ENCODE data around the gene CAV1. TPM values are rescaled to one million over a fixed set of nuclear protein-coding genes. Genes with fewer than 3 reads are reported as not detected.

The CAV1 gene
- total RNA-seq, 1 donor from 2014 or later: 695 TPM

DNA sequence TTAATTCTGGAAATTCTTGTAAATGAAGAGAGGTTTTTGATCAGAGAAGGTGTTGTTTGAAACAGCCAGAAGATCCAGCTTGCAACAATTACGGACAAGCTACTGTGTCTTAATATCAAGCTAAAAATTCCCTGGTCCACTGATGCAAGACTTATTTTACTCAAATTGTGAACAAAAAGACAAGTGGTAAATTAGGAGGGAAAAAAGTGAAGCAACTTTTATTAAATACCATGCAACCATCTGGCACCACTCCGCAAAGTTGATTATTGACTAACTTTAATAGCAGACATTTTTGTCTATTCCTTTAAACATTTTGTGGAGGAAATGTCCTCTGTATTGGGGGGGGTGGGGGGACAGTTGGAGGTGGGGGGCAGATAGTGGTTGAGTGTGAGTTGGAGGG, 30.4 kb upstream of the CAV1 start:
- DNase-seq (no peak), ATAC-seq (no peak)
- intact Hi-C loops (cut with DNase I): no loop called here
- Histone ChIP-seq H3K9me3 (no peaks in the 10 kb centered on the region), H3K27ac (no peak overlapping the region), H3K27me3 (no peaks in the 10 kb centered on the region), H3K4me1 (no peaks in the 10 kb centered on the region), H3K4me3 (no peak overlapping the region), H3K36me3 (no peaks in the 10 kb centered on the region)
- TF ChIP-seq CTCF (IDR thresholded peaks at IDR 0.05): no peak

DNA sequence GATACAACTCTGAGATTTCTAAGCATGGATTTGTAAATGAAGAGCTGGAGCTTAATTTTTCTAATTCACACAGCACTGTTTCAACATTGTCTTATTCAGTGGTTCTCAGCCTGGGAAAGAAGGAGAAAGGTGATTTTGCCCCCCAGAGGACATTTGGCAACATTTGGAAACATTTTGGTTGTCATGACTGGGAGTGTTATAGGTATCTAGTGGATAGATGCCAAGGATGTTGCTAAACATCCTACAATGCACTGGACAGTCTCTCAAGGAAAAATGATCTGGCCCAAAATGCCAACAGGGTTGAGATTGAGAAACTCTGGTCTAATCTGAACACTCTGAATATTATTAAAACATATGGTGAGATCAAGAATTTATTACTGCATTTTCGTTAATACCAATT, 29.1 kb upstream of the CAV1 start:
- Histone ChIP-seq H3K4me1 (no peaks in the 10 kb centered on the region), H3K9me3 (no peaks in the 10 kb centered on the region), H3K27ac (no peak overlapping the region), H3K4me3 (no peak overlapping the region), H3K27me3 (no peaks in the 10 kb centered on the region), H3K36me3 (no peaks in the 10 kb centered on the region)
- TF ChIP-seq CTCF (IDR thresholded peaks at IDR 0.05): no peak
- intact Hi-C loops (cut with DNase I): no loop called here
- ATAC-seq (no peak), DNase-seq (no peak)

GRCh38 chr7:116496653-116497052, 28.2 kb upstream of the CAV1 start:
- DNase-seq (no peak), ATAC-seq (no peak)
- no peak for TF ChIP-seq CTCF (IDR thresholded peaks at IDR 0.05)
- Histone ChIP-seq H3K27ac (no peak overlapping the region), H3K27me3 (no peaks in the 10 kb centered on the region), H3K4me3 (no peak overlapping the region), H3K4me1 (no peaks in the 10 kb centered on the region), H3K9me3 (no peaks in the 10 kb centered on the region), H3K36me3 (no peaks in the 10 kb centered on the region)
- intact Hi-C loops (cut with DNase I): no loop called here

GRCh38 chr7:116497708-116498107, 27.1 kb upstream of the CAV1 start:
- Histone ChIP-seq H3K9me3 (no peaks in the 10 kb centered on the region), H3K27me3 (no peaks in the 10 kb centered on the region), H3K4me3 (no peak overlapping the region), H3K27ac (no peak overlapping the region), H3K36me3 (no peaks in the 10 kb centered on the region), H3K4me1 (no peaks in the 10 kb centered on the region)
- no peak for TF ChIP-seq CTCF (IDR thresholded peaks at IDR 0.05)
- DNase-seq (no peak), ATAC-seq (no peak)
- intact Hi-C loops (cut with DNase I): no loop called here

- peak within 1 kb of the TSS; percentile 77 for H3K4me3 ChIP-seq
- peak within 1 kb of the TSS; percentile 94 for H3K27ac ChIP-seq
- H3K4me1 ChIP-seq: no peaks in the 10 kb centered on the region
- DNase-seq: peak; percentile 91
- no peaks in the 10 kb centered on the region for H3K27me3 ChIP-seq
- TF ChIP-seq CTCF (IDR thresholded peaks at IDR 0.05): no peak
- no peaks in the 10 kb centered on the region for H3K36me3 ChIP-seq
- peak; percentile 95 for ATAC-seq
- no peaks in the 10 kb centered on the region for H3K9me3 ChIP-seq
- intact Hi-C loops (cut with DNase I): no loop called here
Measured at GRCh38 chr7:116499168-116500077, 25.4 kb upstream of the CAV1 start, which contains the start of gene CAV2. Gene CAV2, plus strand, starts transcription at chr7:116499738. Its CDS starts 44 bp downstream, at chr7:116499782.

All from upper lobe of right lung (tissue), 1 donor.